Daoy (cell line): ENCODE data around the gene C3orf38. TPM values are rescaled to one million over a fixed set of nuclear protein-coding genes. Genes with fewer than 3 reads are reported as not detected.
A peak's percentile ranks its signal among the peaks of the same experiment; 100 is the strongest.
"Not testable (repeated sequence)": the region's sequence is repeated elsewhere in the genome, so short reads cannot be mapped to it uniquely, and the experiment has no call there.

Experiments used
- DNase-seq: peaks from one replicate; pipeline ENCODE4 v3.0.0-alpha.2; 2015; ENCODE audit warnings: low read depth
- total RNA-seq: library from RNA; depleted of rRNA; stranded (reverse); fragments of >200 nt; shearing (Covaris generic); gene quantifications from 2 replicates; pipeline ENCODE4 v1.2.3, GENCODE V29; 2014; rRNA removed

The C3orf38 gene
- total RNA-seq, result 13.8 and 17.1 TPM in 2 replicates

DNA sequence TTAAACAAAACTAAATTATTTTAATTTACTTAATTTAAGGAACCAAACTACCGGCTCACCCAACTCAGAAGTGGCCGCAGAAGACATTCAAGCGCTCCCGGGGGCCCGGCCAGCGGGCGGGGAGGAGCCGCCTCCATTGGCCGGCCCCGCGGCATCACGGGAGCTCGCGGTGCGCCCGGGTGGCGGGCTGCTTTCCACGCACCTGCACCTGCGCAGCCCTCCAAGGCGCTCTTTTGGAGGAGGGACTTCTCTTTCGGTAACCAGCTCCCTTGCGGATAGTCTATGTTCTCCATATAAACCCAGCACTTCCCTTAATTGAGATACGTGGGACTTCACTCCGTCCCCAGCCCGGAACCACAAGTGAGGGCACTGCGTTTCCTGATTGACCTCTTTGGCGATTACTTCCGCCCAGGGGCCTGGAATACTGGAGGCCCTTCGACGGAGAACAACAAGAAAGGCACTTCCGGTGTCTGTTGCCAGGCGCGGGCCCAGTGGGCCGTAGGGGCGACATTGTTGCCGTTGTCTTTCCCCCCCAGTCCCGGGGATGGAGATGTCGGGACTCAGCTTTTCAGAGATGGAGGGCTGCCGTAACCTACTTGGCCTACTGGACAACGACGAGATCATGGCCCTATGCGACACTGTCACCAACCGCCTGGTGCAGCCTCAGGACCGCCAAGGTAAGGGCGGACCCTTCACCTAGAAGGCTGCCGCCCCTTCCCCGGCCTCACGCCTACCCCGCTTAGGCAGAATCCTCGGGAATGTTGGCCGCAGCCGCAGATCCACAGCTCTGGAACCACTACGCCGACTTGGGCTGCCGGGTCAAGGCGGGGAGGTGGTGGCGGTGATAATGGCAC lies at the start of gene C3orf38:
Gene C3orf38, plus strand, starts transcription at position 451 of the 854 bp plus-strand sequence. Its CDS starts 94 bp downstream, at position 545.
- DNase-seq, result peak; percentile 86

DNA sequence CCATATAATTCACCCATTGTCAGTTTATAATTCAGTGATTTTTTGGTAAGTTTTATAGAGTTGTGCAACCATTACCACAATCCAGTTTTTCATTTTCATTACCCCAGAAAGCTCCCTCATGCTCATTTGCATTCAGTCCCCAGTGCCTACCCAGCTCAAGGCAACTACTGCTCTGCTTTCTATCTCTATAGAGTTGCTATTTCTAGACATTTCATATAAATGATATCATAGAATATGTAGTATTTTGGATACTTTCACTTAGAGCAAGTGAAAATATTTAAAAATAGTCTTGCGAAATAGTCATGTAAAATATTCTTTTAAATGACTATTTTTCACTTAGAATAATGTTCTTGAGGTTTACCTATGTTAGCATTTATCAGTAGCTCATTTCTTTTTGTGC lies 48.6 kb upstream of the C3orf38 start:
- DNase-seq, result no peak

DNA sequence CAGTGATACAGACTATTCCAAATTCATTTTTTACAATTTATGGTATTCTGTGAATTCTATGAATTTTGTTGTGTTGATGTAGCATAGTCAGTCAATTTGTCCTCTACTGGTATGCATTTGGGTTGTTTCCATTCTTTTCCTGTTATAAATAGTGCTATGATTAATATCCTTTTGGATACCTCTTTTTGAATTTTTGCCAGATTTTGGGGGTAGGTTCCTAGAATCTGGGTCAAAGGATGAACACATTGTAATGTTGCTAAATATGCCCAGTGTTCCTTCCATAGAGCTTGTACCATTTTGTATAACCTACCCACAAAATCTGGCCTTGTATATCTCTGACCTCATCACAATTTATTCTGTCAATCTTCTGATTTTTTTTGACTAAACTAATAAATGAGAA lies 44.4 kb upstream of the C3orf38 start:
- no peak for DNase-seq

DNA sequence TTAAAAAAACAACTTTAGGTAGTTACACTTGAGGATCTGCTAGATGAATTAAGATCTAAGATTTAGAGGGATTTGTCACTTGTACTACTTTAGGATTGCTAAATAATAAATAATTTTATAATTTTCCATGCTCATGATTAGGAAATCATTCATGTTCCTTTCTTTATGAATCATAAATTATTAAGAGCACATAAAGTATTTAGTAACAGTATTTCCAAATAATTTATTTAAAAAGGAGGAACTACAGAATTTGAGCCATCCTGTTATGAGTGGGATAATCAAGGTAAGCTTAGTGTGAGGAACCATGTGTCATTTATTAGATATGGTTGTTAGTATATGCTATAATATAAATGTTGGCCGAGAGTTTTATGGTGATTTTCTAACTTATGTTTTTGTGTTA lies 37.5 kb upstream of the C3orf38 start:
- DNase-seq, result no peak

DNA sequence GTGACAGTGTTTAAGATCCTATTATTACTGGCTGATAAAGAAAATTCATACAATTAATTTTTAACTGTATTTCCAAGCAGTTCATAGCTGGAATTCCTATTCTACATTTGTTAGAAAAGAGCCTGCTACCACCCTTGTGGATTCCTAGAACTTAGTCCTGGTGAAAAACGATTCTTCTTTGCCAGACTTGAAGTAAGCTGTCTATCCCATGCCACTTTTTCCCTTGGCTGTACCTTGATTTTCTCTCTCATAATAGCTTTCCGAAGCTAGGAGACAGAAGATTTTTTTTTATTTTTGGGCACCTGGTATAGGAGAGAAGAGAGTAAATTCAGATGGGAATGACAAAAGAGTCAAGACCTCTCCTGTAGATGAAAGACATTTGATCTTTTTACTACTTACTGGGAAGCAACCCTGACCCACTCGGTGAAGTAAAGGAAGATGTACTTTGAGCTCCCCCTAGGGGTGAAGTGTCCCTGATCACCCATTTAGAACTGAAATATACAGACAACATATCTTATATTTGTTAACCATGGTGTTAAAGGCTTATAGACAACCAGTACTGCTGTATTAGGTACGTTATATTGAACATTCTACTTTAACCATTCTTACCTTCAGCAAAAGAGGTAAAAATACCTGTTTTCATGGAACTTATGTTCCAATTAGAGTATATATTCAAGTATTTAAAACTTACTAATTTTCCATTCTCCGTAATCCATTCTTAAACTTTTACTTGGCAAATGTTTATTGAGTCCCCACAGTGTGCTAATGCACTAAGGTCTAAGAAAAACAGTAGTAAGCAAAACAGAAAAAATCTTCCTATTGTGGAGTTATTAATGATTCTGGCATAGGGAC lies 36.2 kb upstream of the C3orf38 start:
- DNase-seq, result peak; percentile 39

DNA sequence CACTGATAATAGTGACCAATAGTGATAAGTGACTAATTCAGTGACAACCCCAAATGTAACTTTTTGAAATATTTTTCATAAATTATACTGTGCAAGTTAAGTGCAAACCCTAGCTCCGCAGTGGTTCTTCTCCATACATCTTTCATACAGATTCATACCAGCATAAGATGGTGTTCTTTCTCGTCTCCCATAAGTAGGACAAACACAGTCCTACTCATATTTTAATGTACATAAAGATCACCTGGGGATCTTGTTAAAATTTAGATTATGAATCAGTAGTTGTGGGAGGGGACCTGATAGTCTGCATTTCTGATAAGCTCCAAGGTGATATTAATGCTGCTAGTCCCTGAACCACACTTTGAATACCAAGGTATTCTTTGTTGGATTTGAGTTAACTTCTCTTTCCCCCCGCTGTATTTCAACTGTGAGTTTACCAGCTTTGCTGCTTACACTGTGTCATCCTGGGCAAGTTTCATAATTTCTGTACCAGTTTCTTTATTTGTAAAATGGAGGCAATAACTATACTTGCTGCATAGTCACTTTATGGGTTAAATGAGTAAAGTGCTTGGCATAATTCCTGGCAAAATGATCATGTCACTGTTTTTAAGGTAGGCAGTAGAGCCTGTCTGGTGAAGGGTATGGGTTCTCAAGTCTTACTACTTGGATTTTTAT lies 34.7 kb upstream of the C3orf38 start:
- DNase-seq, result no peak

DNA sequence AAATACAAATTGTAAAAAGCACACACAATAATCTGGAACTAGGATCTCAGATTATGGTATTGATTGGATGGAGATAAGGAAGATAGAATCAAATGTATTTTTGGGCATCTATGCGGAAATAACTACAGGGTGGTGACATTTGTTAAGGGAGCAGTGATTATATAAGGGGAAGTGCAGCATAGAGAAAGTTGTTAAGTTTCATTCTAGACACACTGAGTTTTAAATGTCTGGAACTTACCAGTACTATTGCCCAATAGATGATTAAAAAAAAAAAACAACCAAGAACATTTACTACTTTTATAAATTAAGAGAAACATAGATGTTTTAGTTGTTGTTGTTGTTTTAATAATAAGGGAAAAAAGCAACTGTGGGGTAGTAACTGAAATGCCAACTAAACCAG lies 32.1 kb upstream of the C3orf38 start:
- no peak for DNase-seq

DNA sequence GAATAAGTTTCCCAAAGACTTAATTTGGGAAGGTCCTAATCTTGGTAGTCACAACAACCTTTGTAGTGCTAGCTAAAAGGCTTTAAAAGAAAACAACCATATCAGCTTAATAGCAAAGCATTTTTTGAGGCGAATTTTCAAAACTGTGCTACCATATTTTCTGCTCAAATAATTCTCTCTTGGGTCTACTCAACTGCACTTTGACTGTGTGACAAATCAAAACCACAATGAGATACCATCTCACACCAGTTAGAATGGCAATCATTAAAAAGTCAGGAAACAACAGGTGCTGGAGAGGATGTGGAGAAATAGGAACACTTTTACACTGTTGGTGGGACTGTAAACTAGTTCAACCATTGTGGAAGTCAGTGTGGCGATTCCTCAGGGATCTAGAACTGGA lies 31.2 kb upstream of the C3orf38 start:
- DNase-seq, result not testable (repeated sequence)

DNA sequence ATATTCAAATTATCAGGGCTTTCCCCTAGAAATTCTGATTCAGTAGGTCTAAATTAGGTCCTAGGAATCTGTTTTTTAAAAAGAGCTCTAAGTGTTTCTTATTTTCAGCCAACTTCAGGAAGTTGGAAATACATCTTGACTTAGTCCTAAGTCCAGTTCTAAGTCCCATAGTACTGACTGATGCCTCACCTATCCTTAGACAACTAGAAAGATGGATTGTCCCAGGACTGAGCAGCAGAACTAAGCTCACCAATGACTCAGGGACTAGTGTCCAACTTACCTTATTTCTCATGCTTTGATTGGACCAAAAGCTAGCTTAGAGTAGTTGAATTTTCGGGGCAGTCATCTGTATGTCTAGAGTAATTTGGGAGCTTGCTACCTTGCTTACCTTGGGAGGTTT lies 26.2 kb upstream of the C3orf38 start:
- no peak for DNase-seq

DNA sequence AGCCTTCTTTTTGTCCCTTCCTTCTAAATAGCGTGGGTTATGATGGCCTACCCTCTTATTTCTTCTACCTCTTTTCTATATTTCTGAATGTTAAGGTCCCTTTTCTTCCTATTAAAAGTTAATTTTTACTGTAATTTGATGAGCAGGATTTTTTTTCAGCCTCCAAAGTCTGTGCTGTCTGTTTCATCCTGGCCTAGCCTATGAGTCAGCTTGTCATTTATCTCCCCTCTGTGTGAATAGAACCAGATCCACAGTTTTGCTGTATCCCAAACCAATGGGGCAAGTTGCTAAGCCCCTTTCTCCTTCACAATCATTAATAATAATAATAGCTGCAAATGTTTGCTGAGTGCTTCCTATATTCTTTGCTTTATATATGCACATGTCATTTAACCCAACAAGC lies 18.1 kb upstream of the C3orf38 start:
- DNase-seq, result no peak

DNA sequence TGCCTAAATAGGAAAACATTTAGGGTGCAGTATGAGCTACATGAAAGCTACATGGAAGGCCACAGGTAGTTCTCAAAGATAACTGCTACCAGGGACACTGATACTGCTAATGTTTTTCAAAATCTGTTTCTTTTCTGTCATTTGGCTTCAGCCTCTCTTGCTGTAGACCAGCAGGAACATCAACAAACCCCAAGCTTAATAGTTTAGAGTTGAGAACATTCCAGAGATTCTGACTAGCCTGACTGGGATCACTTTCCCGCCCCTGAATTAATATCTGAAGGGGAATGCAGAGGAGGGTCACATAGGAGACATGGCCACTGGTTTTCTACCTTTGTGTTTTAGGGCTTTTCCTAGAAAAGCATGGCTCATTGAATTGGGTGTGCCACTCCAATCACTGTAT lies 16.9 kb upstream of the C3orf38 start:
- no peak for DNase-seq

DNA sequence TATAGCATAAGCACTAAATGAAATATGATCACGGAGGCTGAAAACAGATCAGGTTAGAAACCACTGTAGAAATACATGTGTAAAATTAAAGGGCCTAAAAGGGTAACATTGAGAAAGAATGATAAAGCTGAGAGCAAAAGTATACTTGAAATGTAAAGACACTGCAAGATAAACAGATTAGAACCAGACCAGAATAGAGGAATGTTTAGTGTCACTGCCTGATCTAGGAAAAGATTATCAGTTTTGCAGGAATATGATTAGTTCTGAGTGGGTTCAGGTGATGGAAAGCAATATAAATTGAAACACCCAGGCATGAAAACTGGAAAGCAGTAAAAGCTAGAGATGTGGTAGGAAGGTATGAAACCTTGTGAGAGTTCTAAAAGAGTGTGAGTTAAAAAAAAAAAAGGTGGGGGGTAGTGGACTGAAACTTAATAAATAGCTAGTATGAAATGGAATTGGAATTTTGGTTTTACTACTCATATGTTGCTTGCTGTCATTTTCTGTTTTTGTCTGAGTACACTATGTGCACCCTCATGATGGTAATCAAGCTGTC lies 16.0 kb upstream of the C3orf38 start:
- no peak for DNase-seq

DNA sequence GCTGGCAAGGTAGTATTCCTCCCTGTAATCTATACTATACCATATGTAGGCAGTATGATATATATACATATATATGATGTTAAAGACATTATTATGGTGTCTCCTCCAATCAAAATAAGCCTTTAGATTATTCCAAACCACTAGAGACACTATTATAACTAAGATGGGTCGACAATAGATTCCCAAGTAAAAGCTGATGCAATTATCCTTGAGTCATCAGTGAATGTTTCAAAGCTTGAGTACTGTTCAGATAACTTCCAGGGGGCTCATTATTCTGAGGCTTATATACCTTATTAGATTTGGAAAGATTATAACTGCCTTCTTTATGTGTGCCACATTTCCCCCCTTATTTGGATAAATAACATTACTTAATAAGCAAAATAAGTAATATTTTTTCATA lies 11.9 kb upstream of the C3orf38 start:
- no peak for DNase-seq

DNA sequence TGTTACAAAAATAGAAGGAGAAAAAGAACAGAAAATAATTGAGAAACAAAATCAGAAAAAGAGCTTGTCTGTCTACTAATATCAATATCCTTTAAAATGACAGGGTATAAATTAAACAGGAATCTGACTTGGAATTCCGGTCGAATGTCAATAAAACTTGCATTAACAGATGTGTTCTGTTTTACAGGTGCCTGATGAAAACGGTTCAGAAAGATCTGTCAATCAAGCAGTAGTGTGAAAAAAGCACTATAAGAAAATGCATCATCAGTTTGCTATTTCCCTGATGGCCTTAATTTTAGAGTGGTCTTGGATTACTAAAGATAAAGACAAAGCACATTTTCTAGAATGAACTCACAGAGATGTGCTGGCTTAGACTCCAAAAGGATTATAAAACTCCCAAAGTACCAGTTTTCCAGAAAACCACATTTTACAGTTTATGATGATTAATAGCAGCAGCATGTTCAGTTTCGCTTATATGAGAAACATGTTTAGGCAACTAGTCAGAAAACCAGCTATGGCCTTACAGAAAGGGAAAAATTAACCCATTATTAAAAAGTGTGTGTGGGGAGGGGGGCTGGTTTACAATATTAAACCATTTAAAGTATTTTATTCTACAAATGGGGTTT lies 8.2 kb upstream of the C3orf38 start:
- no peak for DNase-seq

DNA sequence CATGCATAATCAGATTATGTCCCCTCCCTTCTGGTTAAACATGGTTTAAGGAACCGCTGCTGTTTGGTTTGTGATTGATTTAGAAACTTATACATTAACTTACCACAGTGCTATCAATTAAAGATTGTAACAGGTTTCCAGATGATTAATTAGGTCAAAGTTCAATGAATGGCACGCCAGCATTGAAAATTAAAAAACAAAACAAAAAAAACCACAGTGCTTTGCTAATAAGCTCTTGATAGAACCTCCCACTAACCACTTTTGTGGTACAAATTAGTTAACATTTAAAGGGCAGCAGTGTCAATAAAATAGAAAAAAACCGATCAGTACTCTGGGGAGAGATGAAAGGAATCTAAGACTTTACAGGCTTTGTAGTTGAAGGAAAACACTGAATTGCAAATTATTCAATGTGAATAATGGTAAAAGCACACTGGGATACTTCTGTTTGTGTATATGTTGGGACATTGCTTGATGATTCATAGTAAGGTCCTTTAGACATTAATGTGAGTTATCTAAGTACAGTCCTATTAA lies 7.6 kb upstream of the C3orf38 start:
- DNase-seq, result no peak

DNA sequence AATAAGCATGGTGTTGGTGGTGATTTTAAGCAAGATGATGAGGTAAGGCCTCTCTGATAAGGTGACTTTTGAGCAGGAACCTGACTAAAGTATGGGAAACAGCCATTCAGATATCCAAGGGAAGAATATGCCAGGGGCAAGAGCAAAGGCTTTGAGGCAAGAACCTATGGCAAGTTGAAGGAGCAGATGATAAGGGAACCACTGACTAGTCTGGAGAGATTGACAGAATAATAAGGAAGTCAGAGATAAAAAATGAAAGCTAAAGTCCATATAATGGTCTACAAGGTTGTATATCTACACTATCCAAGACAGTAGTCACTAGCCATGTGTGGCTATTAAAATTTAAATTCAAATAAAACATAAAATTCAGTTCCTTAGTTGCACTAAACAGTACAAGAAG lies 2.5 kb upstream of the C3orf38 start:
- DNase-seq, result no peak

DNA sequence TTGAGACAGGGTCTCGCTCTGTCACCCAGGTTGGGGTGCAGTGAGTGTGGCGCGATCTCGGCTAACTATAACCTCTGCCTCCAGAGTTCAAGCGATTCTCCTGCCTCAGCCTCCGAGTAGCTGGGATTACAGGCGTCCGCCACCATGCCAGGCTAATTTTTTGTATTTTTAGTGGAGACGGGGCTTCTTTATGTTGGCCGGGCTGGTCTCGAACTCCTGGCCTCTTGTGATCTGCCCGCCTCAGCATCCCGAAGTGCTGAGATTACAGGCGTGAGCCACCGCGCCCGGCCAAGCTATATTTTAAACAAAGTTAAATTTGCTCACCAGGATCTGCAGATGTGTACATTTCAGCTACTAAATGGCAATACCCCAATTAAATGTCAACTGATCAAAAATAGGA lies 1.1 kb upstream of the C3orf38 start:
- no peak for DNase-seq

DNA sequence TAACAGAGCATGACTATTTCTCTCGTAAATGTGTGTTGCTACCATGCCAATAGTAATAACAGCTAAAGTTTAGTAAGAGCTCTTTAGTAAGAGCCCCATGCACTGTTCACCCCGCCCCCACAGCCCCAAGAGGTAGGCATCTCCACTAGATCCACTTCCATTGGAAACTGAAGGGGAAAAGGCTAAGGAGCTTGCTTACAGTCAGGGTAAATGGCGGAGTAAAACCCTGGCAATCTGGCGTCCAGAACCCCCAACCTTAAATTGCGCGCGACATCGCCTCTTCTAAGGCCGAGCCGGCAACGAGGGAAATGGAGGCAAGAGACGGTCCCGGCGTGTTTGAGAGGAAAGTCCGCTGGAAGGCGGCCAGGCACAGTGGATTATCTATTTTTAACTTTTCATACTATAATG lies 654 bp upstream of the C3orf38 start:
- peak; percentile 27 for DNase-seq

DNA sequence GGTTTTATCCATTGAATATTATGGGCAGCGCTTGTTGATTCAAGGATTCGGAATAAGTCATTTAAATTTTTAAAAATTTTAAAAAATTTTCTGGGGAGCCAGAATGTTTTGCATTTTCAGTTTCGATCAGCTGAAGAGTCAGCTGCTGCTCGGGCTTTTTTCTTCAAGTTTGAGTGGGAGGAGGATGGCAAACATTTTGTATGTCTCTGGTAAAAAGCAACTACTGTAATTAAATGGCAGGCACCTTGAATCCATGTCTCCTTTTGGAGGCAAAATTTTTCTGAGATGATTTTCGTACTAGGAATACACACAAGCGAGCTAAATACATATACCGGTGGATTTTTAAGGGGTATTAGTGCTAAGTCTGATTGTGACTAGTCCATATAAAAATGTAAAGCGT lies 612 bp downstream of the C3orf38 start:
- no peak for DNase-seq

DNA sequence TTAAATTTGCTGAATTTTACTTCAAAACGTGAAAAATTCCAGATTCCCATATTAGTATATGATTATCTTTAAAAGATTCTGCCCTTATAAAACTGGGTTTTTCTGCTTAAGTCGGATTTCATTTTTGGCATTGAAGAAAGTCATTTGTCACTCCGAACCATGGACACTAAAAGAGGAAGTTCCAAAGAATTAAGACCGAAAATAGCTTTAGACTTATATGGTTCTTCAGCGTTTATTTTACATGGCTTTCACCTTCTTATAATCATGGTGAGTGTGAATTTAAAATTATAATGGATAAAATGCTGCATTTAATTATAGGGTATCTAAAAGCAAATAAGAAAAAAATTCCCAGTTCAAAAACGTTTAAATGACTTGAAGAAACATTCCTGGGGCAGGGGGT lies 1.0 kb downstream of the C3orf38 start:
- DNase-seq, result no peak

DNA sequence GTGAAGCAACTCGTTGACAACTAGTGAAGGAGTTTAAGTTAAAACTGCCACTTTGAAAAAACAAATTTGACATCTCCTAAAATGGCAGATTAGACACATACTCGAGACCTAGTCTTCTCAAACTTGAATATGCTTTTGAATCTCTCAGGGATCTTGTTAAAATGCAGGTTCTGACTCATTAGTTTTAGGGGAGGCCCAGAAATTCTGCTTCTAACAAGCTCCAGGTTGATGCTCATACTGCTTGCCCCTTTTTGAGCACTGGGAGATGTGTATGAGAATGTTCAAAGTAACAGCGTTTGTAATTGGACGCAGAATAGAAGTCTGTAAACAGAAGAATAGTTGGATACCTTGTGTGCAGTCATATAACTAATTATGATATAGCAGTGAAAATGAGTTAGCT lies 1.6 kb downstream of the C3orf38 start:
- DNase-seq, result no peak
